ENCODE results near the gene FCHSD2.
"Not testable (repeated sequence)": the region's sequence is repeated elsewhere in the genome, so short reads cannot be mapped to it uniquely, and the experiment has no call there.

The FCHSD2 gene

DNA sequence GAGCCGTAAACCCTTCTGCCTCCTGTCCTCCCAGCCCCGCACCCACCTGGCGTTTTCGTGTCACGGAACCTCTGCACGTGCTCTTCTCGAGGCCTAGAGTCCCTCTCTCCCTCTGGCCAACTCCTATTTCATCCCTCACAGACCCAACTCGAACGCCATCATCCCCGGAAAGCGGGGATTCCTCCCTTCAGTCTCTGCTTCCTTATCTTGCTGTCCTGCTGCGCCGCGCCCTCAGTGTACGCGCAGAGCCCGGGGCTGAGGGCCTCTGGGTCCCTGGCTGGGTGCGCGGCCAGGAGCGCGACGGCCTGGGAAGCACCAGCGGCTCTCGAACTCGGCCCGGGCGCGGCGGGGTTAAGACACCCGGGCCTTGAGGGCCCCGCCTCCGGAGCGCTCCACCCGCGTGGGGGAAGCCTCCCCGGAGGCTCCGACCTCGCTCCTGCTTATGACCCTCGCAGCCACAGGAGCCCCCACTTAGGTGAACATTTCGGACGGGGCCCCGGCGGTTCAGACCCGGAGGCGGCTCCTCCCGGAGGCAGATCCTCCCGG is 328.3 kb downstream of the FCHSD2 start:
- DNase-seq: peak; percentile 95

DNA sequence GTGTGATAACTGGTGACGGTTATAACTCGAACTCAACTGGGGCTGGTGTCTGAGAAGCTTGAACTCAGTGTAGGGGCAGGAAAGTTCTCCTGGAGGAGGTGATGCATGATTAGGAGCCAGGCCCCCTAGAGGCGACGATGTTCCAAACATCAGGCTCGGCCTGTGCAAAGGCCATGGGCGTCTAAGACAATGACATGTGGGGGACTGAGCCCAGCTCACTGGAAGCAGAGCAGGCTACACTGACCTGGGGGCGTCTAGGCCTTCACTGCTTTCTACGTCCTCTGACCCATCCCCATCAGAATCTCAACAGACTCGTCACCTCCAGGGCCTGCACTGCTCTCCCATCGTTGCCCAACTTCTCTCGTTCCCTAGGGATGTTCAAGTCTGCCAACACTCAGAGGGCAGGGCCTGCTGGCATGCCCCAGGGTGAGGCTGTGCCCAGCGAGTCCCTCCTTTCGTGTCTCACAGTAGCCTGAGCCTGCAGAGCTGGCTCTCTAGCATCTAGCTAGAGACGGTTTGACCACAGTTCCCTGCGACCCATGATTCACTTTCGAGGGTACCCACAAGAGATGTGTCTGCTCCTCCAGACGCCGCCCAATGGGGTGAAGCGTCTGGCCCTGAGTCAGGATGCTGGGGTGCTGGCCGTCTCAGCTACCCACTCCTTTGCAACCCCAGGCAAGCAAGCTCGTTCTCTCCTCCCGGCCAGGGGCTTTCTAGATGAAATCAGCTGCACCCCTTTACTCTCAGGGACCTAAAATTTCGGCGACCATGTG is 329.0 kb downstream of the FCHSD2 start:
- peak; percentile 66 for DNase-seq

DNA sequence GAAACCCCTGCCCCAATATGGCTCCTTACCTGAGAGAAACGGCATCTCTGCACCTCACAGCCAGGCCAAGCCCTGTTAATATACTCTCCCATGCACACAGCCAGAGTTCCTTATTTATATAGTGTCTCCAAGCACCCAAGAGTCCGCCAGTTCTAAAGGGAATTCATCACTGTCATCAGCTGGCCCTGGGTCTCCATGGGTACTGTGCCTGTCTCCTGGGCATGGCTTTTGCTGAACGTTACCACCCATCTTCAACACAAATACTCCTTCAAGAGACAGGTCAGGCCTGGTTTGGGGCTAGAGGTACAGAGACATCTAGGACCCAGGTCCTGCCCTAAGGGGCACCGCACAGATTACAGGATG is 329.5 kb downstream of the FCHSD2 start:
- DNase-seq: no peak

DNA sequence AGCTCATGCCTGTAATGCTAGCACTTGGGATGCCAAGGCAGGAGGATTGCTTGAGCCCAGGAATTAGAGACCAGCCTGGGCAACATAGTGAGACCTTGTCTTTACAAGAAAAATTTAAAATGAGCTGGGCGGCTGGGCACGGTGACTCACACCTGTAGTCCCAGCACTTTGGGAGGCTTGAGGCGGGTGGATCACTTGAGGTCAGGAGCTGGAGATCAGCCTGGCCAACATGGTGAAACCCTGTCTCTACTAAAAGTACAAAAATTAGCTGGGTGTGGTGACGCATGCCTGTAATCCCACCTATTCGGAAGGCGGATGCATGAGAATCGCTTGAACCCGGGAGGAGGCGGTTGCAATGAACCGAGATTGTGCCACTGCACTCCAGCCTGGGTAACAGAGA is 330.4 kb downstream of the FCHSD2 start:
- not testable (repeated sequence) for DNase-seq

DNA sequence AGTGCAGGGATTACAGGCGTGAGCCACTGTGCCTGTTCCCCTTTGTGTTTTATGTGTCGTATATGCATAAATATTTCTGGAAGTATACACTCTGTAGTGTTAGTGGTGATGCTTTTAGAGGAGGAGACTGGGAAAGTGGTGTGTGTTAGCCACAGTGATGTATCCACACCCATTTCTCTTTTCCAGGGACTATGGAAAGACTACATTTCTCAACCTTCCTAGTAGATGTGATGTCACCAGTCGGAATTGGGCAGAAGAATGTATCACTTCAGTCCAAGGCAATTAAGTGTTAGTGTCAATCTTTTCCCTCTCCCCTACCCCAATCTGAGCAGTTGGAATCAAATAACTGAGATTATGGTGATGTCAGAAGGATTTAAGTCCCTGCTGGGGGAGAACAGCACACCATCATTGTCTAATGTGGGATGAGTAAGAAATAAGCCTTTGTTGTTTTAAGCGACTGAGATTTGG is 333.8 kb downstream of the FCHSD2 start:
- no peak for DNase-seq

DNA sequence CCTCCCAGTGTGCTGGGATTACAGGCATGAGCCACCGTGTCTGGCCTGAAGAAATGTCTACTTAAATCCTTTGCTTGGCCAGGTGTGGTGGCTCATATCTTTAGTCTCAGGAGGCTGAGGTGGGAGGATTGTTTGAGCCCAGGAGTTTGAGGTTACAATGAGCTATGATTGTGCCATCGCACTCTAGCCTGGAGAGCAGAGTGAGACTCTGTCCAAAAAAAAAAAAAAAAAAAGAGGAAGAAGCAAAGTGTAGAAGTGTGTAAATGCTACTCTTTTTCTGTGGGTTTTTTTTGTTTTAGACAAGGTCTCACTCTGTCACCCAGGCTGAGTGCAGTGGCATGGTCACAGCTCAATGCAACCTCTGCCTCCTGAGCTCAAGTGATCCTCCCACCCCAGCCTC is 334.3 kb downstream of the FCHSD2 start:
- DNase-seq: peak; percentile 41

DNA sequence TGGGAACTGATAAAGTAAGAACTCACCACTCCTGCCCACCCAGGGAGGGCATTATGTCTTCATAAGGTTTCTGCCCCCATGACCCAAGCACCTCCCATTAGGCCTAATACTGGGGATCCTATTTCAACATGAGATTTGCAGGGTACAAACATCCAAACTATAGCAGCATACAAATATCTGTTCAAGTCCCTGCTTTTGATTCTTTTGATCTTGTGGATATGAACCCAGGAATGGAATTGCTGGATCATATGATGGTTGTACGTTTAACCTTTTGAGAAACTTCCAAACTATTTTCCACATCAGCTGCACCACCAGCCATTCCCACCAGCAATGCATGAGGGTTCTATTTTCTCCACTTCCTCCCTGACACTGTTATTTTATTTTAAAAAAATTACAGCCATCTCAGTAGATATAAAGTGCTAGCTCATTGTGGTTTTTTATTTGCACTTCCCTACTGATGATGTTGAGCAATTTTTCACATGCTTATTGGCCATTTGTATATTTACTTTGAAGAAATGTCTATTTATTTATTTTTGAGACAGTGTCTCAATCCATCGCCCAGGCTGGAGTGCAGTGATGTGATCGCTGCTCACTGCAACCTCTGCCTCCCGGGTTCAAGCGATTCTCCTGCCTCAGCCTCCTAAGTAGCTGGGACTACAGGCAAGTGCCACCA is 335.0 kb downstream of the FCHSD2 start:
- DNase-seq: no peak

DNA sequence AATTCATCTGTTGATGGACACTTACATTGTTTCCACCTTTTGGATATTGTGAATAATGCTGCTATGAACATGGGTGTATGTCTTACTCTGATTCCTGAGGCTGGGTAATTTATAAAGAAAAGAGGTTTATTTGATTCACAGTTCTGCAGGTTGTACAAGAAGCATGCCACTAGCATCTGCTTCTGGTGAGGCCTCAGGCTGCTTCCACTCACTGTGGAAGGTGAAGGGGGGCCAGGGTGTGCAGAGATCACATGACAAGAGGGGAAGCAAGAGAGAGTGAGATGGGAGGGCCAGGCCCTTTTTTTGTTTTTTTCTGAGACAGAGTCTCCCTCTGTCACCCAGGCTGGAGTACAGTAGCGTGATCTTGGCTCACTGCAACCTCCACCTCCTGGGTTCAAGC is 335.7 kb downstream of the FCHSD2 start:
- not testable (repeated sequence) for DNase-seq

DNA sequence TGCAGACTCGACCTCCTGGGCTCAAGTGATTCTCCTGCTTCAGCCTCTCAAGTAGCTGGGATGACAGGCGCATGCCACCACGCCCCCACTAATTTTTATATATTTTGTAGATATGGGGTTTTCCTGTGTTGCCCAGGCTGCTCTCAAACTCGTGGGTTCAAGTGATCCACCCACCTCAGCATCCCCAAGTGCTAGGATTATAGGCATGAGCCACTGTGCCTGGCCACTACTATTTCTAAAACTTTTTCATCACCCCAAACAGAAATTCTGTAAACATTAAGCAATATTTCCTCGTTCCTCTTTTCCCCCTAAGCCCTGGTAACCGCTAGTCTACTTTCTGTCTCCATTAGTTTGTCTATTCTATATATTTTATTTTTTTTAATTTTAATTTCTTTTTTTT is 336.9 kb downstream of the FCHSD2 start:
- no peak for DNase-seq

DNA sequence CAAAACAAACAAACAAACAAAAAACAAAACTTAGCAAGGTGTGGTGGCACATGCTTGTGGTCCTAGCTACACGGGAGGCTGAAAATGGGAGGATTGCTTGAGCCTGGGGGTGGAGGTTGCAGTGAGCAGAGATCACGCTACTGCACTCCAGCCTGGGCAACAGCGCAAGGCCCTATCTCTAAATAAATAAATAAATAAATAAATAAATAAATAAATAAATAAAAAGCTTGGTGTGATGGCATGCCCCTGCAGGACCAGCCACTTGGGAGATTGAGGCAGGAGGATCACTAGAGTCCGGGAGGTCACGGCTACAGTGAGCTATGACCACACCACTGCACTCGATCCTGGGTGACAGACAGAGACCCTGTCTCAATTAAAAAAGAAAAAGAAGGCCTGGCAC is 339.3 kb downstream of the FCHSD2 start:
- no peak for DNase-seq

DNA sequence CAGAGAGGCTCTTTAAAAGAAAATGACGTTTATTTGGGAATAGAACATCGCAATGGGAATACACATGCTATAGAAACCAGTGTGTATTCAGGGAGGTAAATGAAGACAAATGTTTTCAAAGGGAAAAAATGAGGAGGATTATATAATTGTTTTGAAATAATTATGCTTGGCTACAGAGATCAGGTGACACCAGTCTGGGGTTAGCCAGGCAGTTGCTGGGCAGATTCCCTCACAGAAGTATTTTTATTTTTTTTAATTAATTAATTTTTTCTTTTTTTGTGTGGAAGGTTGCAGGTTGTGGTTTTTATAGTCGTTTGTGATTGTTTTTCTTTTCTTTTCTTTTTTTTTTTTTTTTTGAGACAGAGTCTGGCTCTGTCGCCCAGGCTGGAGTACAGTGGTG is 342.7 kb downstream of the FCHSD2 start:
- no peak for DNase-seq

DNA sequence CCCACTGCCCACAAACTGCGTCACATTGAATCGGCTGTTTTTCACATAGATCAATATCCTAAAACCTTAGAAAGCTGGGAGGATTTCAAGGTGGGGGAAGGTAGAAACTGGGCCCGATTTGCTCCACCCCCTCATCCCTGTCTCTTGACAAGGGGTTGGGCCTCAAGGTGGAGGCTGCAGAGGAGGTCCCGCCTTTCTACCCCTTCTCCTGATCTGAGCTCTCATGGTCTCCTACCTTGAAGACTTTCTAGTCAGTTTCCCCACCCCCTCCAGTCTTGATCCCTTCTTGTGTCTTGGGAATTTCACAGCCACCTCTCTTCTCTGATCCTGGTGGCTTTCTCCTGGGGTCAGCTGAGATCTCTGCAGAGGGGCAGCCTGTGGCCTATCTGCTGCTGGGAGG is 343.8 kb downstream of the FCHSD2 start:
- DNase-seq: no peak

DNA sequence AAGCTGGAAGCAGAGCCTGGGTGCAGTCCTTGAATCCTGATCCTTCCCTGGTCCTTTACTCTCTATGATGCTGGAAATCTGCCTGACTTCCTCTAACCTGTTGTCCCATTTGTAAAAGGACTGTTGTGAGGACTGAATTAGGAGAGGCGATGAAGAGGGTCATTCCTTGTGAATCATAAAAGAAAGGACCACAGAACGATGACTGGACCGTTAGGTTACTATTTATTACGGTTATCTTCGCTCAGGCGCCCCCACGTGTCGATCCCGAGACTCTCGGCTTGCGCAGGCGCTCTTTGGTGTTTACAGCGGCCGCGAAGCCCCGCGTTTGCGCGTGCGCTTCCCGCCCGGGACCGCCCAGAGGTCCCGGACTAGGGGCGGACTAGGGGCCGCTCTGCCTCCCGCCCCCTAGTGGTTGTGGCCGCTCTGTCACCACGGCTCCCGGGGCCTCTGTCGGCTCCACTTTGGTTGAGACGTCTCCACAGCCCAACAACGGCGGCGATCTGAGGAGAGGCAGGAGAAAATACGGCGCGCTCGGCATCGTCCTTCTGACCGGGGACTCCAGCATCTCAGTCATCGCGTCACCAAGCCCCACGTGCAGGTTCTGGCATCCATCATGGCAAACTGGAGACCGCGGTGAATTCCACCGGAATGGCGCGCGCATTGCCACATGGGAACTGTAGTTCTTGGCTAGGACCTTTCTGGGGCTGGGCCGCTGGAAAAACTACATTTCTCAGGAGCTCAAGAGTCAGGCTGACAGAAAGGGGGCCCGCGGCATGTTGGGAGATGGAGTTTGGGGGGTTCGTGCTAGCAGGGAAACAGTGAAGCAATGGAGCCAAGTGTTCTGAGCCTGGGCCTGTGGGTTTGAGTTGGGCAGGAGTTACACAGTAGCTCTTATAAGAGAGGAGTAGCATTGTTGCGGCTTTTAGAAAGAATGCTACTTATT is 348.4 kb downstream of the FCHSD2 start, which contains the start of gene STARD10:
TSS of gene STARD10 (minus strand) at position 623 of the 943 bp plus-strand sequence. CDS start 12,866 bp downstream, outside the sequence.
- peak; percentile 99 for DNase-seq

DNA sequence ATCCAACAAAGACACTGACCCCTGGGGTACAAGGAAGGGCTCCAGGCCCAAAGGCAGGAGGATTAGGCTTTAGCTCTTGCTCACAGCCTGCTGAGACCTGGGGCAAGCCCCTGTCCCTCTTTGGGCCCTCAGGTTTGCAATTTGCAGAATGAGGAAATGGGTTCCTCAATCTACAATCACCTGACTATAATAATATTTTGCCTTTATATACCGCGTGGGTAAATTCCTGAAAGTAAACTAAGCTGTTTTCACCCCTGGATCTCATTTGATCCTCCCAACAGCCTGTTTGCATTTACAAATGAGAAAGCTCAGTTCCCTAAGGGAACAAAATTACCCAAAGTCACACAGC is 349.1 kb downstream of the FCHSD2 start:
- no peak for DNase-seq

DNA sequence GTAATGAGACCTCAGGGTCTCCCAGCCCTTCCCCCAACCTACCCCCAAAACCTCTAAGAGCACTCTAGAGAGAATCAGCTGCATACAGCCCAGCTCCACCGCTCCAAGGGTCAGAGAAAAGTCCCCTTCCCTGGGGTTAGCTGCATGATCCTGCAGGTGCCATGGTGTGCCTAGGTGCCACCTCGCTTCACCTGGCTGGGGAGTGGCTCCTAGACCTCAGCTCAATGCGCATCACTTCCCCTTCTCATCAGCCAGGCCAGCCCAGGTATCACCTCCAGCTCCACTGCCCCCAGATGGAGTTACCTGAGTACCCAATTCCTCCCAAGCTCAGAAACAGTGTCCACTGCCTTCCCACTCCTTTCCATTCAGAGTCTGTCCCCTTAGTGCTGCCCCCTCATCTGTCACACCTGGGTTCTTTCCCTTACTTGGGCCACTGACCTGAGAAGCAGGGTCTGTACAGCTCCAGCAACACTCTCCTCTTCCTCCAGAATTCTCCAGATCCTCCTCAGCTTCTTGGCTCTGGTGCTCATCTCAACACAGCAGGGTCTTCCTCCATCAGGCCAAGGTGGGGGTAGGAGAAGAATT is 349.6 kb downstream of the FCHSD2 start:
- DNase-seq: no peak

DNA sequence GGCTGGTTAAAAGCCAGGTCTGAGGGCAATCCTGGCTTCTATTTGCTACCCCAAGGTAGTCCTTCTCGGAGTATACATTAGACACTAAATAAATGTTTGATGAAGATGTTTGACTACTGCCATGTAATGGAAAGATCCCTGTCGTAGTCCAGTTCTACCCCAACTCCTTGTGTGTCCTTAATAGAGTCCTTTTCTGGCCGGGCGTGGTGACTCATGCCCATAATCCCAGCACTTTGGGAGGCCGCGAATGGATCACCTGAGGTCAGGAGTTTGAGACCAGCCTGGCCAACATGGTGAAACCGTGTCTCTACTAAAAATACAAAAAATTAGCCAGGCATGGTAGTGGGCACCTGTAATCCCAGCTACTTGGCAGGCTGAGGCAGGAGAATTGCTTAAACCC is 350.9 kb downstream of the FCHSD2 start:
- not testable (repeated sequence) for DNase-seq

DNA sequence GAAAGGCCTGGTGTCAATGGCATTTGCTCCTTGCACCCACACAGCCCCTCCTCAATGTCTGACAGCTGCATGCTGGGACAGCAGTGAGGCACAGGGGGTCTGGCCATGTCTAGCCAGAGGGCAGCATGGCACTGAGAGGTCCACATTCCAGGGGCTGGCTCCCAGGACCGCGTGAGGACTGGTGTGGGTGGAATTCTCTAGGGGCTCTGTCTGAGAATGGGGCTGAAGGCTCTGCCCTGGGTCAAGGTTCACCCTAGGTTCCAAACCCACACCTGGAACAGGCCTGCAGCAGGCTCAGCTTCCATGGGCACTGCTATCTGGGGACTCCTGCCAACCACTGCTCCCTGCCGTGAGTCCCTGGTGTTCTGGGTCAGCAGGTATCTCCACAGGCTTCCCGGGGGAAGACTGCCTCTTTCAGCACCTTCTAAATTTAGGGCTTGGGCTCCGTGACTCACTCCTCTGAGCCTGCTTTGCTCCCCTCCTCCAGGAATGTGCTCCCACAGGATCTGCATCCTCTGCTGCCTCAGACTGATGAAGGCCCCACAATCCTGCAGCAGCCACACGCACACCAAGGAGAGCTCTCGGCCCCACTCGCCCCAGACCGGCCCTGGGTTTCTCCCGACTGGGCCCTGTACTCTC is 352.5 kb downstream of the FCHSD2 start:
- no peak for DNase-seq

DNA sequence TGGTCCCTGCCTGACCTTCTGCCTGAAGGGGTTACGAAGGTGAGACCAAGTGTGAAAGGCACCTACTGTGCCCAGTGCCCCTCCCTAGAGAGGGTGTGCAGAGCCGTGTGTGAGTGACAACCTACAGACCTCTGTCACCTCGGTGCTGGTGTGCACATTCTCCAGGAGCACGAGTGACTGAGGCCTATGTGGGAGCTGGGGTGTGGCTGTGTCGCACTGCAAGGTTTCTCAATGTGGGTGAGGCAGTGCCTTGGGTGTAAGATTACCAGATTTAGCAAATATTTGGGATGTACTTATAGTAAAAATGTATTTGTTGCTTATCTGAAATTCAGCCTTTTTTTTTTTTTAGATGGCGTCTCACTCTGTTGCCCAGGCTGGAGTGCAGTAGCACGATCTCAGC is 353.9 kb downstream of the FCHSD2 start:
- no peak for DNase-seq

DNA sequence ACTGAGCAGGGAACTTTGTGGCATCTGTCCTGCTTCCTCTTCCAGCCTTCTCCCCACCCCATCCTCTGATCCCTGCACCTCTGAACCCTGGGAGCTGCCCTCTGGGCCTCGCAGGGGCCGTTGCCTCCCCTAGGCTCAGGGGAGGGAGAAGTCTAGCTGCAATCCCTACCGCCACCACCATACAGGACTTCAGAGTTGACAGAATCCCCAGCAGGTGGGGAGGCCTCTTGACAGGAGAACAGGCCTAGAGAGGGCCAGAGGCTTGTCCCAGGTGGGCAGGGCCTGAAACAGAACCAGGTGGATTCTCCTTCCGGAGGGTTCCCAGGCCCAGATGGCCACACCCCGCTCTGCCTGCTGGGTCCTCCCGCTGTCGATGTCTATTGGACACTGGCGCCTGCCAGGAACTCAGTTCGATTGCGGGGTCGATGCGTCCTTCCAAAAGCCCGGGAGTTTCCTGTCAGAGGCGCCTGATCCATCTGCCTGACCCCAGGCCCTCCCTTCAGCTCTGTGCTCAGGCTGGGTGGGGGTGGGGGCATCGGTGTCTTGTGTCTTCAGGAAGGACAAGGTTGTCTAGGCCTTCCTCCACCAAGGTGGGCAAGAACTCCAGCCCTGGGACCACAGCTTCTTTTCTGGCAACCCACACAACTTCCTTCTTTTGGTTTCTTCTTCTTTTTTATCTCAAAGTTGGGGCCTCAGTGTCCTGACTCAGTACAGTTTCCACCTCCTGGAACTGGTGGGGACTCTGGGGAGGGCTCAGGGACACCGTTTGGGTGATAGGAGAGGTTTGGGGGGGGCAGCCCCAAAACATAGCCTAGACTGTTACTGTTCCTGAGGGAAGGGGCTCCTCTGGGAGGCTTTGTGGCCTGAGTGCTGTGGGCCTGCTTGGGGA is 354.7 kb downstream of the FCHSD2 start:
- DNase-seq: peak; percentile 85
